SK-N-MC (cell line): ENCODE measurements around the gene ABHD2.

Experiments used
- EZH2 ChIP-seq: fragments of 200-600 bp; sonication (generic); IDR thresholded peaks from one replicate; pipeline ENCODE4 v1.6.1; 2017; ENCODE audit warnings: antibody characterized with exemption
- FOXP2 ChIP-seq: optimal IDR thresholded peaks from 2 replicates; pipeline ENCODE3; 2011; ENCODE audit warnings: mild to moderate bottlenecking, moderate library complexity; ENCODE audit not compliant: insufficient read depth; ENCODE audit errors: extremely low read length, control extremely low read depth
- POLR2AphosphoS5 ChIP-seq: IDR thresholded peaks from 2 replicates; pipeline ENCODE4 v1.6.1; 2012; ENCODE audit warnings: mild to moderate bottlenecking, low read depth, low read length, borderline replicate concordance

DNA sequence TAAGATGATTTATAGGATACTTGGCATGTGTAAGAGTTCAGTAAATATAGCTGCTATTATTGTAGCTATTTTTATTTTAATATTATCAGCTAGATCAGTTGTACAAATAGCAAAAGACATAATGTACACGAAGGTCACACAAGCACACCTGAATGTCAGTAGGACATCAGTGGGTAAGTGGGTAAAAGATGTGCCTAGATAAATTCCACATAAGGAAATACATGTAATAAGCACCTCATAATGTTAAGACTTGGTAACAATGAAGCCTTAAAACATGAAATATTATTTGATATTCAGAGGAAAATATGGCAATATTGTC, 41.5 kb downstream of the ABHD2 start:
- TF ChIP-seq EZH2 (no peak), POLR2AphosphoS5 (no peak), FOXP2 (no peak)
